HUES64 (cell line): Measurements from ENCODE around the gene DMRT1.
A peak's percentile ranks its signal among the peaks of the same experiment; 100 is the strongest.

Experiments used
- H3K27ac ChIP-seq: 2 replicates; pipeline ENCODE4 v1.7.0; 2013; ENCODE audit warnings: low read depth, low read length, inconsistent platforms
- H3K27me3 ChIP-seq: 2 replicates; pipeline ENCODE4 v1.6.1; 2013; ENCODE audit warnings: mild to moderate bottlenecking, low read length; ENCODE audit not compliant: insufficient read depth
- H3K36me3 ChIP-seq: 2 replicates; pipeline ENCODE4 v1.6.1; 2013; ENCODE audit warnings: mild to moderate bottlenecking, low read length; ENCODE audit not compliant: insufficient read depth
- H3K4me1 ChIP-seq: 2 replicates; pipeline ENCODE4 v1.6.1; 2013; ENCODE audit warnings: mild to moderate bottlenecking, low read length, moderate library complexity; ENCODE audit not compliant: insufficient read depth
- H3K4me3 ChIP-seq: 2 replicates; pipeline ENCODE4 v1.5.1; 2013; ENCODE audit warnings: mild to moderate bottlenecking, low read length, moderate library complexity
- H3K9ac ChIP-seq: 2 replicates; pipeline ENCODE4 v1.6.1; 2013; ENCODE audit warnings: mild to moderate bottlenecking, low read depth, low read length
- H3K9me3 ChIP-seq: 2 replicates; pipeline ENCODE4 v1.6.1; 2013; ENCODE audit warnings: low read depth, low read length; ENCODE audit not compliant: insufficient read depth
- WGBS: fragments of 150-250, 120-280 bp; methylation state at CpG from one replicate; pipeline ENCODE4 v1.1.7; 2013; ENCODE audit warnings: missing lambda C conversion rate; 5-methylcytosine and 5-hydroxymethylcytosine counted together

DMRT1 gene

GRCh38 chr9:818958-819357, 22.5 kb upstream of the DMRT1 start:
- no peak overlapping the region for H3K27ac ChIP-seq
- H3K4me3 ChIP-seq = no peak overlapping the region
- no peak overlapping the region for H3K9ac ChIP-seq
- H3K9me3 ChIP-seq = no peaks in the 10 kb centered on the region
- 64% methylated on average over 3 of the region's 3 CpGs for WGBS
- no peaks in the 10 kb centered on the region for H3K27me3 ChIP-seq
- H3K4me1 ChIP-seq = no peaks in the 10 kb centered on the region
- no peaks in the 10 kb centered on the region for H3K36me3 ChIP-seq

- Histone ChIP-seq H3K9ac (no peak overlapping the region), H3K36me3 (no peaks in the 10 kb centered on the region), H3K27ac (no peak overlapping the region), H3K27me3 (no peaks in the 10 kb centered on the region), H3K4me1 (no peaks in the 10 kb centered on the region), H3K4me3 (no peak overlapping the region), H3K9me3 (no peaks in the 10 kb centered on the region)
- 77% methylated on average over 26 of the region's 26 CpGs for WGBS
Measured at GRCh38 chr9:826500-827280, 14.8 kb upstream of the DMRT1 start.

- 4% methylated on average over 7 of the region's 7 CpGs for WGBS
- H3K27me3 ChIP-seq = peaks cover 96% of the 10 kb centered on the region
- peaks cover 16% of the 10 kb centered on the region for H3K4me1 ChIP-seq
- H3K9ac ChIP-seq = no peak overlapping the region
- no peaks in the 10 kb centered on the region for H3K36me3 ChIP-seq
- H3K4me3 ChIP-seq = no peak overlapping the region
- H3K9me3 ChIP-seq = no peaks in the 10 kb centered on the region
- no peak overlapping the region for H3K27ac ChIP-seq
Measured at GRCh38 chr9:840343-840742, 1.2 kb upstream of the DMRT1 start.

- no peaks in the 10 kb centered on the region for H3K36me3 ChIP-seq
- H3K9me3 ChIP-seq = no peaks in the 10 kb centered on the region
- peak overlapping the region; percentile 7 for H3K4me3 ChIP-seq
- WGBS = 1% methylated on average over 61 of the region's 61 CpGs
- no peak overlapping the region for H3K9ac ChIP-seq
- peaks cover 100% of the 10 kb centered on the region for H3K27me3 ChIP-seq
- H3K4me1 ChIP-seq = peaks cover 26% of the 10 kb centered on the region
- no peak overlapping the region for H3K27ac ChIP-seq
Measured at GRCh38 chr9:842635-843426, 1.3 kb downstream of the DMRT1 start.

- Histone ChIP-seq H3K4me3 (peak overlapping the region; percentile 7), H3K27me3 (peaks cover 100% of the 10 kb centered on the region), H3K36me3 (no peaks in the 10 kb centered on the region), H3K9ac (no peak overlapping the region), H3K9me3 (no peaks in the 10 kb centered on the region), H3K27ac (no peak overlapping the region), H3K4me1 (peaks cover 26% of the 10 kb centered on the region)
- WGBS = 2% methylated on average over 9 of the region's 12 CpGs
Measured at GRCh38 chr9:843427-843785, 1.9 kb downstream of the DMRT1 start.

- H3K27me3 ChIP-seq = peaks cover 86% of the 10 kb centered on the region
Measured at GRCh38 chr9:846852-847251, 5.4 kb downstream of the DMRT1 start.

GRCh38 chr9:847505-847904, 6.0 kb downstream of the DMRT1 start:
- Histone ChIP-seq H3K27me3 (peaks cover 79% of the 10 kb centered on the region), H3K36me3 (no peaks in the 10 kb centered on the region), H3K4me3 (no peak overlapping the region), H3K9ac (no peak overlapping the region), H3K9me3 (no peaks in the 10 kb centered on the region), H3K27ac (no peak overlapping the region), H3K4me1 (peaks cover 20% of the 10 kb centered on the region)
- WGBS = 56% methylated on average over 6 of the region's 6 CpGs

More at GRCh38 chr9:846852-847251, 5.4 kb downstream of the DMRT1 start:
- no peak overlapping the region for H3K4me3 ChIP-seq
- H3K9me3 ChIP-seq = no peaks in the 10 kb centered on the region
- no peaks in the 10 kb centered on the region for H3K36me3 ChIP-seq
- peaks cover 20% of the 10 kb centered on the region for H3K4me1 ChIP-seq
- H3K9ac ChIP-seq = no peak overlapping the region
- 48% methylated on average over 7 of the region's 7 CpGs for WGBS
- H3K27ac ChIP-seq = no peak overlapping the region

- Histone ChIP-seq H3K27ac (no peak overlapping the region), H3K9me3 (no peaks in the 10 kb centered on the region), H3K4me3 (no peak overlapping the region), H3K4me1 (peaks cover 10% of the 10 kb centered on the region), H3K36me3 (no peaks in the 10 kb centered on the region), H3K9ac (no peak overlapping the region), H3K27me3 (peaks cover 60% of the 10 kb centered on the region)
- 77% methylated on average over 5 of the region's 5 CpGs for WGBS
Measured at GRCh38 chr9:849431-849830, 7.9 kb downstream of the DMRT1 start.

- WGBS = 73% methylated on average over 4 of the region's 4 CpGs
- Histone ChIP-seq H3K36me3 (no peaks in the 10 kb centered on the region), H3K27me3 (peaks cover 29% of the 10 kb centered on the region), H3K4me3 (no peak overlapping the region), H3K9ac (no peak overlapping the region), H3K4me1 (peaks cover 4% of the 10 kb centered on the region; the same call in 1 of the 2 replicates), H3K9me3 (no peaks in the 10 kb centered on the region), H3K27ac (no peak overlapping the region)
Measured at GRCh38 chr9:852539-852938, 11.0 kb downstream of the DMRT1 start.

- no peaks in the 10 kb centered on the region for H3K27me3 ChIP-seq
- H3K9me3 ChIP-seq = no peaks in the 10 kb centered on the region
- no peak overlapping the region for H3K9ac ChIP-seq
- no peaks in the 10 kb centered on the region for H3K36me3 ChIP-seq
- 86% methylated on average over 6 of the region's 6 CpGs for WGBS
- no peak overlapping the region for H3K4me3 ChIP-seq
- no peaks in the 10 kb centered on the region for H3K4me1 ChIP-seq
- H3K27ac ChIP-seq = no peak overlapping the region
Measured at GRCh38 chr9:859251-859650, 17.8 kb downstream of the DMRT1 start.

- no peaks in the 10 kb centered on the region for H3K9me3 ChIP-seq
- H3K27ac ChIP-seq = no peak overlapping the region
- no peak overlapping the region for H3K9ac ChIP-seq
- H3K4me1 ChIP-seq = no peaks in the 10 kb centered on the region
- H3K36me3 ChIP-seq = no peaks in the 10 kb centered on the region
- WGBS = 94% methylated on average over 3 of the region's 4 CpGs
- H3K27me3 ChIP-seq = no peaks in the 10 kb centered on the region
- no peak overlapping the region for H3K4me3 ChIP-seq
Measured at GRCh38 chr9:860706-861105, 19.2 kb downstream of the DMRT1 start.
